SK-N-SH treated with all-trans-retinoic acid at 6 μM for 48 hours (cell line): ENCODE data around the gene ATP6V0D1.

ENCODE experiments used
- ATAC-seq: fragments of 200-7000 bp; cut with Tn5 transposase; 3 replicates; pipeline ENCODE4 v1.9.1; 2020; ENCODE audit warnings: mild to moderate bottlenecking, moderate library complexity
- ARNTL ChIP-seq: fragments of 450-650 bp; formaldehyde crosslinking; IDR thresholded peaks from 2 replicates; pipeline ENCODE4 v1.5.0; 2020; ENCODE audit warnings: low read depth, mild to moderate bottlenecking, moderate library complexity, borderline replicate concordance
- CREB5 ChIP-seq: fragments of 250-450 bp; sonication (Bioruptor Pico); IDR thresholded peaks from 2 replicates; pipeline ENCODE4 v1.5.1; 2020; ENCODE audit warnings: low read depth, mild to moderate bottlenecking, moderate library complexity
- CSDC2 ChIP-seq: fragments of 250-450 bp; sonication (Bioruptor Pico); IDR thresholded peaks from 2 replicates; pipeline ENCODE4 v1.5.0; 2020; ENCODE audit warnings: mild to moderate bottlenecking, moderate library complexity
- ESRRG ChIP-seq: fragments of 250-450 bp; sonication (Bioruptor Pico); IDR thresholded peaks from 2 replicates; pipeline ENCODE4 v1.6.1; 2021; ENCODE audit warnings: mild to moderate bottlenecking
- GLIS3 ChIP-seq: fragments of 250-450 bp; sonication (Bioruptor Pico); IDR thresholded peaks from 2 replicates; pipeline ENCODE4 v1.5.0; 2020; ENCODE audit warnings: mild to moderate bottlenecking, moderate library complexity
- ISL1 ChIP-seq: fragments of 250-450 bp; sonication (Bioruptor Pico); IDR thresholded peaks from 2 replicates; pipeline ENCODE4 v2.1.2; 2022; ENCODE audit warnings: mild to moderate bottlenecking, moderate library complexity
- OSR1 ChIP-seq: fragments of 250-450 bp; sonication (Bioruptor Pico); IDR thresholded peaks from 2 replicates; pipeline ENCODE4 v1.8.0; 2022; ENCODE audit warnings: moderate library complexity, mild to moderate bottlenecking, inconsistent platforms
- PPARA ChIP-seq: fragments of 250-450 bp; sonication (Bioruptor Pico); IDR thresholded peaks from 2 replicates; pipeline ENCODE4 v1.5.0; 2020; ENCODE audit warnings: mild to moderate bottlenecking, borderline replicate concordance
- RARB ChIP-seq: fragments of 250-450 bp; sonication (Bioruptor Pico); IDR thresholded peaks from 2 replicates; pipeline ENCODE4 v1.8.0; 2021; ENCODE audit warnings: mild to moderate bottlenecking, moderate library complexity
- SNAI2 ChIP-seq: fragments of 250-450 bp; sonication (Bioruptor Pico); IDR thresholded peaks from 2 replicates; pipeline ENCODE4 v1.5.0; 2020; ENCODE audit warnings: mild to moderate bottlenecking, moderate library complexity
- TCF4 ChIP-seq: fragments of 250-450 bp; sonication (Bioruptor Pico); IDR thresholded peaks from 2 replicates; pipeline ENCODE4 v1.8.0; 2021; ENCODE audit warnings: mild to moderate bottlenecking, moderate library complexity, borderline replicate concordance
- TOX ChIP-seq: fragments of 250-450 bp; sonication (Bioruptor Pico); IDR thresholded peaks from 2 replicates; pipeline ENCODE4 v1.8.0; 2021; ENCODE audit warnings: mild to moderate bottlenecking, moderate library complexity, borderline replicate concordance
- ZFP30 ChIP-seq: fragments of 450-650 bp; formaldehyde crosslinking; IDR thresholded peaks from 2 replicates; pipeline ENCODE4 v1.5.0; 2022; ENCODE audit warnings: mild to moderate bottlenecking, moderate library complexity
- ZNF565 ChIP-seq: fragments of 450-650 bp; formaldehyde crosslinking; conservative IDR thresholded peaks from 2 replicates; pipeline ENCODE4 v1.5.0; 2020; ENCODE audit warnings: low read depth, mild to moderate bottlenecking, moderate library complexity
- ZNF70 ChIP-seq: fragments of 450-650 bp; formaldehyde crosslinking; IDR thresholded peaks from 2 replicates; pipeline ENCODE4 v1.5.0; 2020; ENCODE audit warnings: mild to moderate bottlenecking, moderate library complexity
- ZNF8 ChIP-seq: fragments of 450-650 bp; formaldehyde crosslinking; IDR thresholded peaks from 2 replicates; pipeline ENCODE4 v1.5.0; 2020; ENCODE audit warnings: mild to moderate bottlenecking, moderate library complexity
- TF ChIP-seq, protein P1 (sequence below): fragments of 250-450 bp; sonication (Bioruptor Pico); IDR thresholded peaks from 2 replicates; pipeline ENCODE4 v1.8.0; 2021; ENCODE audit warnings: low read depth, mild to moderate bottlenecking, moderate library complexity, borderline replicate concordance
- TF ChIP-seq, protein P2 (sequence below): fragments of 250-450 bp; sonication (Bioruptor Pico); IDR thresholded peaks from 2 replicates; pipeline ENCODE4 v1.8.0; 2020; ENCODE audit warnings: mild to moderate bottlenecking, moderate library complexity, borderline replicate concordance

Gene ATP6V0D1

GRCh38 chr16:67398546-67399217 lies 82.3 kb downstream of the ATP6V0D1 start:
- TF ChIP-seq, protein P1, sequence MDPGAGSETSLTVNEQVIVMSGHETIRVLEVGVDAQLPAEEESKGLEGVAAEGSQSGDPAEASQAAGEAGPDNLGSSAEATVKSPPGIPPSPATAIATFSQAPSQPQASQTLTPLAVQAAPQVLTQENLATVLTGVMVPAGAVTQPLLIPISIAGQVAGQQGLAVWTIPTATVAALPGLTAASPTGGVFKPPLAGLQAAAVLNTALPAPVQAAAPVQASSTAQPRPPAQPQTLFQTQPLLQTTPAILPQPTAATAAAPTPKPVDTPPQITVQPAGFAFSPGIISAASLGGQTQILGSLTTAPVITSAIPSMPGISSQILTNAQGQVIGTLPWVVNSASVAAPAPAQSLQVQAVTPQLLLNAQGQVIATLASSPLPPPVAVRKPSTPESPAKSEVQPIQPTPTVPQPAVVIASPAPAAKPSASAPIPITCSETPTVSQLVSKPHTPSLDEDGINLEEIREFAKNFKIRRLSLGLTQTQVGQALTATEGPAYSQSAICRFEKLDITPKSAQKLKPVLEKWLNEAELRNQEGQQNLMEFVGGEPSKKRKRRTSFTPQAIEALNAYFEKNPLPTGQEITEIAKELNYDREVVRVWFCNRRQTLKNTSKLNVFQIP (CRISPR knock-in tag): no peak
- no peak for ATAC-seq

- TF ChIP-seq CSDC2 (CRISPR knock-in tag) (no peak), ARNTL (CRISPR knock-in tag) (no peak), ZFP30 (CRISPR knock-in tag) (no peak), CREB5 (no peak), GLIS3 (CRISPR knock-in tag) (no peak), ISL1 (CRISPR knock-in tag) (no peak), OSR1 (CRISPR knock-in tag) (no peak)
- ATAC-seq: no peak
Observed at GRCh38 chr16:67397812-67398545, 83.0 kb downstream of the ATP6V0D1 start.

- TF ChIP-seq TCF4: no peak
- no peak for TF ChIP-seq ZNF565
- TF ChIP-seq SNAI2: no peak
- no peak for TF ChIP-seq ZNF8
- no peak for TF ChIP-seq RARB (CRISPR knock-in tag)
- no peak for TF ChIP-seq CSDC2 (CRISPR knock-in tag)
- TF ChIP-seq CREB5: no peak
- no peak for TF ChIP-seq ESRRG (CRISPR knock-in tag)
- no peak for TF ChIP-seq PPARA
- TF ChIP-seq OSR1 (CRISPR knock-in tag): no peak
- no peak for TF ChIP-seq ARNTL (CRISPR knock-in tag)
- TF ChIP-seq ZNF70: no peak
- TF ChIP-seq, protein P2, sequence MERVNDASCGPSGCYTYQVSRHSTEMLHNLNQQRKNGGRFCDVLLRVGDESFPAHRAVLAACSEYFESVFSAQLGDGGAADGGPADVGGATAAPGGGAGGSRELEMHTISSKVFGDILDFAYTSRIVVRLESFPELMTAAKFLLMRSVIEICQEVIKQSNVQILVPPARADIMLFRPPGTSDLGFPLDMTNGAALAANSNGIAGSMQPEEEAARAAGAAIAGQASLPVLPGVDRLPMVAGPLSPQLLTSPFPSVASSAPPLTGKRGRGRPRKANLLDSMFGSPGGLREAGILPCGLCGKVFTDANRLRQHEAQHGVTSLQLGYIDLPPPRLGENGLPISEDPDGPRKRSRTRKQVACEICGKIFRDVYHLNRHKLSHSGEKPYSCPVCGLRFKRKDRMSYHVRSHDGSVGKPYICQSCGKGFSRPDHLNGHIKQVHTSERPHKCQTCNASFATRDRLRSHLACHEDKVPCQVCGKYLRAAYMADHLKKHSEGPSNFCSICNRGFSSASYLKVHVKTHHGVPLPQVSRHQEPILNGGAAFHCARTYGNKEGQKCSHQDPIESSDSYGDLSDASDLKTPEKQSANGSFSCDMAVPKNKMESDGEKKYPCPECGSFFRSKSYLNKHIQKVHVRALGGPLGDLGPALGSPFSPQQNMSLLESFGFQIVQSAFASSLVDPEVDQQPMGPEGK (CRISPR knock-in tag): no peak
- TF ChIP-seq TOX (CRISPR knock-in tag): no peak
- ATAC-seq: no peak
Observed at GRCh38 chr16:67397036-67397801, 83.7 kb downstream of the ATP6V0D1 start.

DNA sequence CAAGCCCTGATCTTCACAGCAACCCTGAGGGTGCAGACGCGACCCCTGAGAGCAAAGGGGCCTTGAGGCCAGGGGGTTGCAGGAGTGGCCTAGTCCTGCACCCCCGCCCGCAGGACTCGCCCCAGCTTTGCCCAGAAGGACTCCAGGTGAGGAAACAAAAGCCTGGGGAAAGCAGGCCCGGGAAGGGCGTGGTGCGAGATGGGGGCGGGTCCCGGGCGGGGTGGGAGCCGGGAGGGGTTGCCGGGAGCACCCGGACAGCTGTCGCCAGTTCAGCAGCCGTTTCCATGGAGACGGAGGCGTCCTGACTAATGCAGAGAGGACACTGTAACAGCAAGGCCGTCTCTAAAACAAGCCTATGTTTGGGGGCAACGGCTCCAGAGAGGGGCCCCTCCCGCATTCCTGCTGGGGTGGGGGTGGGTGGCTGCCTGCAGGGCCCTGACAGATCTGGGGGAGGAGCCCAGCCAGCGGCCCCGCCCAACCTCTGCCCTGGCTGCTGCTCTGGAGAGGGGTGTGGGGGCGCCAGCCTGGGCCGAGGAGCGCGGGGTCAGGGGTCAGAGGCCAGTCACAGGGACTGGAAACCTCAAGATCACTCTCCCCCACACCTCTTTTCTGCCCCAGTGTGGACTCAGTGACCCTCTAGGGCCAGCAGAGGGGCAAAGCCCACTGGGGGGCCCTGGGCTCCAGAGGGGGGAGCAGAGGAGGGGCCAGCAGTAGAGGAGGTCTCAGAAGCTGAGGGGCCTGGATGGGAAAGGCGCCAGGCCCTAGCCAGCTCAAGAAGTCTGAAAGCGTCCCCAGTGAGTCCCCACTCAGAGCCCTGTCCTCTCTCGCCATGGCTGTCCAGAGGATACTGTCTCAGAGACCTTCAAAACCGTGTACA lies 84.6 kb downstream of the ATP6V0D1 start:
- ATAC-seq: peak; percentile 15
- no peak for TF ChIP-seq TCF4
- TF ChIP-seq, protein P2 (CRISPR knock-in tag): peak; percentile 30; the same call in 1 of the 2 replicates
